NCI-H1105 (cell line): Measurements from ENCODE around the gene PODNL1.

Experiments used
- DNase-seq: peaks from one replicate; lab custom pipeline; 2025; lab: John Stamatoyannopoulos, UW

PODNL1 gene

DNA sequence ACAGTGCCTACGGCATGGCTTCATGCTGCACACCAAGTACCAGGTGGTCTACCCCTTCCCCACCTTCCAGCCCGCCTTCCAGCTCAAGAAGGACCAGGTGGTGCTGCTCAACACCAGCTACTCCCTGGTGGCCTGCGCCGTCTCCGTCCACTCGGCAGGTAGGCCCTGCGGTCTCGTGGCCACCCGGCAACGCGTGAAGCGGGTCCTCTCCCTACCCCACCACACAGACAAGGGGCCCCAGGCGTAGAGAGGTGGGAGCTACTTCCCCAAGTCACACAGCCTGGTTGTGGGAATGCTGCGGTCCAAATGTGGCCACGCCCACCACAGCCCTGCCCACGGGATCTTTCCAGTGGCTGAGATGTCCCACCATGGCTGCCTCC lies 18.1 kb upstream of the PODNL1 start:
- no peak for DNase-seq

DNA sequence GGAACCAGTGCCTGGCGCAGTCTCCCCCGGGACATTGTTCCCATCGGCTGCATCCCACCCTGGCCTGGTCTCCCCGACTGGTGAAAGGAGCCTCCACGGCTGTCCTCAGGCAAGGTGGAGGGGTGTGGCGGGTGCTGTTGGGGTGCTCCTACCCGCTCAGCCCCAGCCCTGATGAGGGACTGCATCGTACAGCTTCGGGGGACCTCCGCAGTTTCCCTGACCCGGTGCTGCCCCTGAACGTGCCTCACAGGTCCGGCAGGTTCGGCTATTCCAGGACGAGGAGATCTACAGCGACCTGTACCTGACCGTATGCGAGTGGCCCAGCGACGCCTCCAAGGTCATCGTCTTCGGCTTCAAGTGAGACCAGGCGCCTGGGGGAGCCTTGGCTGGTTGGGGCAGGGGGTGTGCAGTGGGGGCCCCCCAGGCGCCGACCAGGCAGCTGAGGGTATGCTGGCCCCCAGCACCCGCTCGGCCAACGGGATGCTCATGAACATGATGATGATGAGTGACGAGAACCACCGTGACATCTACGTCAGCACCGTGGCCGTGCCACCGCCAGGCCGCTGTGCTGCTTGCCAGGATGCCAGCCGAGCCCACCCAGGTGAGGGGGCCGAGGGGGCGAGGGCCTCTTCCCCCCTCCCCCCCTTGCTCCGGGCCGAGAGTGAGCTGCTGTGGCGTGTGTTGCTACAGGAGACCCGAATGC lies 17.6 kb upstream of the PODNL1 start:
- DNase-seq, result no peak

DNA sequence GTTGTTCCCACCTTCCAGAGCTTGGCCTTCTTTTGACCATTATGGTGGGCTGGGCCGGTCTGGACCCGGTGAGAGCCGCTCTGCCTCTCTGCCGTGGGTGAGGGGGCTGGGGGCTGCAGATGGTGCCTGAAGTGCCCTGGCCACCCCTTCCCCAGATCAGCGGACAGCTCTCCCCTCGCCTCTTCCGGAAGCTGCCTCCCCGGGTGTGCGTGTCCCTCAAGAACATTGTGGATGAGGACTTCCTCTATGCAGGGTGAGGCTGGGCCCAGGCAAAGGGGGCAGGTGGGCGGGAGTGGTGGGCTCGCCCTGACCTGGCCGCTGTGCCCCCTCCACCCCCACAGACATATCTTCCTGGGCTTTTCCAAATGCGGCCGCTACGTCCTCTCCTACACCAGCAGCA lies 16.0 kb upstream of the PODNL1 start:
- DNase-seq, result no peak

DNA sequence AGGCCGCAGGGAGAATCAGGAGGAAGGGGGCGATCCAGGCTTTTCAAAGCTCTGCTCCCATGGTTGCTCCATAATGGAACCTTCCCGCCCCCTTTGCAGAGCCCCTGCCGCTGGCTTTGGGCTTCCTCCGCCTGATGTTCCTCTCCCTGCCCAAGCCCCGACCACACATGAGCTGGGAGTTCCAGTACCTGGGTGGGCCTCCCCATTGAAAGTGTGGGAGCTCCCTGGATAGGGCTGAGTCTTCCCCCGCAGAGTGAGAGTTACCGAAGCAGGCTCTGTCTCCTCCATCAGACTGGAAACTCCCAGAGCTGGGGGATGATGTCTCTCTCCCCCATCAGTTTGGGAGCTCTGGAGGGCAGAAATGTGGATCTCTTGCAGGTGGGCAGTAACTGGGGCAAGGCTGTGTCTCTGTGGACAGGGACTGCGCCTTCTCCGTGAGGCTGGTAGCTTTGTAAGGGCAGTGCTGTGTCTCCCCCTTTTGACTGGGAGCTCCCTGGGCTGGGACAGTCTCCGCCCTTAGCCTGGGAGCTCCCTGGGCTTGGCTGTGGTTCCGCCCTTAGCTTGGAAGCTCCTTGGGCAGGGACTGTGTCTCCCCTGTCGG lies 14.8 kb upstream of the PODNL1 start:
- no peak for DNase-seq

DNA sequence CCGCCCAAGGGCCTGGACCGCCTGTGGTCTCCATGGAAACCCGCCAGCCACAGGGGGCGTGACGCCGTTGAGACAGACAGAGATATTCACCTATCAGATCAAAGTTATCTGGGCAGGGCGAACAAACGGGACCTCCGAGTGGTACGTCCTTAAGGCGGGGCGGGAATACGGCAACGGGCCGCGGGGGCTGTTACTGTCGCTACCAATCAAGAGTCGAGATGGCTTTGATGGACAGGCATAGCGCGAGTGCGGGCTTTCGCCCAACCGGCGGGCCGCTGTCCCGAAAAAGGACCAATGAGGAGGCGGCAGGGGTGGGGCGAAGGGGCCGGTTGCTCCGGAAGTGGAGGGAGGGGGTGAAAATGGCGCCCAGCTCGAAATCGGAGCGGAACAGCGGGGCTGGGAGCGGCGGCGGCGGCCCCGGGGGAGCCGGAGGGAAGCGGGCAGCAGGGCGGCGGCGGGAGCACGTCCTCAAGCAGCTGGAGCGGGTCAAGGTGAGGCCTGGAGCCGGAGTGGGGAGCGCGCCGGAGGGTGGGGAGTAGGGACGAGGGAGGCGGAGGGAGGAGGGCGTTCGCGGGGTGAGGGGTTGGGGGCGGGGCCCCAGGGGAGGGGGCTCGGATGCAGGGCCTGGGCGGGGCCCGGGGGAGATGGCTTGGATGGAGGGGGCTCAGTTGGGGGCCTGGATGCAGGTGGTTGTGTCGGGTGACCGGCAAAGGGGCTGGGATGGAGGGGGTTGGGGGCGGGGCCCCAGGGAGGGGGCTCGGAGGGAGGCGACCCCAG lies 14.1 kb upstream of the PODNL1 start, which contains the start of gene DCAF15:
DCAF15 (plus strand) TSS at position 356 of the 777 bp plus-strand sequence; CDS start at position 360, 4 bp downstream.
- DNase-seq, result peak; percentile 99

DNA sequence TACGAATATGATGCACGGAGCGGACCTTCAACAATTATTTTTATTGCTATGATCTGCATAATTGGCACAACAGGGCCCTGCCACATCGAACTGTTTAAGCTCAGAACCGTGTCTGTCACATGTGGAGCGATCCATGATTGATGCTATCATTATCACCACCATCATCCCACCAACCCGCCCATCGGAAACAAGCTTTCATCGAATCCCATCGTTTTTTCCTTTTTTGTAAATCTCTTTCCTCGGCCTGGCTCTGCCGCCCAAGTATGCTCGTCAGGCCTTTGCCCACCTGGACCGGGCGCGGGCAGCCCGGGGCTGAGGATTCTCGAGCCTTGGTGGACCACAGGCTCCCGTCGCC lies 13.6 kb upstream of the PODNL1 start:
- no peak for DNase-seq

DNA sequence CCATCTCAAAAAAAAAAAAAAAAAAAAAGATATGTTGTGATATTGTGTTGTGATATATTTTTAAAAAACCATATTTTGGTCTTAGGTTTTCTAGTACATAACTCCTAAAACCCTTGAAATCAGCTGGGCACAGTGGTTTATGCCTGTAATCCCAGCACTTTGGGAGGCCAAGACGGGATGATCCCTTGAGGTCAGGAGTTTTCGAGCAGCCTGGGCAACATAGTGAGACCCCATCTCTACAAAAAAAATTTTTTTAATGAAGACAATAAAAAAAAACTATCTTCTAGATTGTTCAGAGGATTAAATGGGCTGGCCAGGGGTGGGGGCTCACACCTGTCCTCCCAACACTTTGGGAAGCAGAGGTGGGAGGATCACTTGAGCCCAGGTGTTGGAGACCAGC lies 12.8 kb upstream of the PODNL1 start:
- DNase-seq, result no peak

DNA sequence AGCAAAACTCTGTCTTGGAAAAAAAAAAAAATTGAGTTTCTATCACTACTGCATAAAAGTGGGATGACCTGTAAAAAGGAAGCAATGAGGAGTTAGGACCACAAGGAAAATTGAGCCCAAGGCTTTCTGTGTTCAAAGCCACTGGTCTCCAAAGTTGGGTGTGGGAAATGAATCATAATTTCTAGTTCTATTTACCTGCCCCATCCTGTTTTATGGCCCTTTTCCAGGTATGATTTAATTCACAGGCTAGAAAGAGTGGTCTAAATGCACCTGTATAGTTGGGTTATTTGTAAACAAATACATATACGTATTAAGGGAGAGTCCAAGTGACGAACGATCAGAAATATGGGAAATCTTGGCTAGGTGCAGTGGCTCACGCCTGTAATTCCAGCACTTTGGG lies 8.2 kb upstream of the PODNL1 start:
- DNase-seq, result no peak

DNA sequence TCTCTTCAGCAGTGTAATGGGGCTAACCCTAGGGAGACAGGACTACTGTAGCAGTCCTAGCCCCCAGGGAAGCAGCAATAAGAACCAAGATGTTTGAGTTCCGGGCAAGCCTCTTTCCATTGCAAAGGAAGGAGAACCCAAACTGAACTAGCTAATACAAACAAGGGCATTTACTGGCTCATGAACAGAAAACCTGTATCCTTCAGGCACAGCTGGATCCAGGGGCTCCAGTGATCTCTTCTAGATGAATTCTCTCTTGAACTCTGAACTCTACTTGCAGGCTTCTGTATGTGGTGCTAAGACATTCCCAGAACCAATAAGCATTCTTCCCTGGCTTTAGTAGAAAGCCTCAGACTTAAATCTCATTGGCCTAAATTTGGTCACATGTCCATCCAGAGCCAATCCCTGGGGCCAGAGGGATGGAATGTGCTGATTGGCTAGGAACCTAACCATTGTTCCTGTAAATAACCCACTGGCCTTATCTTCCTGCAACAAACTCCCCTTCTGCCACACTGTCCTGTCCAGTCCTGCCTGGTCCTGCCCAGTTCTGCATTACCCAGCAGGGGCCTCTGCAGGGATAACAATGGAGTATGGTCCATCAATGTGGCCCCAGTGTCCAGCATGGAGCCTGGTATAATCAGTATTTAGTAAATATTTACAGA lies 3.9 kb upstream of the PODNL1 start:
- no peak for DNase-seq

DNA sequence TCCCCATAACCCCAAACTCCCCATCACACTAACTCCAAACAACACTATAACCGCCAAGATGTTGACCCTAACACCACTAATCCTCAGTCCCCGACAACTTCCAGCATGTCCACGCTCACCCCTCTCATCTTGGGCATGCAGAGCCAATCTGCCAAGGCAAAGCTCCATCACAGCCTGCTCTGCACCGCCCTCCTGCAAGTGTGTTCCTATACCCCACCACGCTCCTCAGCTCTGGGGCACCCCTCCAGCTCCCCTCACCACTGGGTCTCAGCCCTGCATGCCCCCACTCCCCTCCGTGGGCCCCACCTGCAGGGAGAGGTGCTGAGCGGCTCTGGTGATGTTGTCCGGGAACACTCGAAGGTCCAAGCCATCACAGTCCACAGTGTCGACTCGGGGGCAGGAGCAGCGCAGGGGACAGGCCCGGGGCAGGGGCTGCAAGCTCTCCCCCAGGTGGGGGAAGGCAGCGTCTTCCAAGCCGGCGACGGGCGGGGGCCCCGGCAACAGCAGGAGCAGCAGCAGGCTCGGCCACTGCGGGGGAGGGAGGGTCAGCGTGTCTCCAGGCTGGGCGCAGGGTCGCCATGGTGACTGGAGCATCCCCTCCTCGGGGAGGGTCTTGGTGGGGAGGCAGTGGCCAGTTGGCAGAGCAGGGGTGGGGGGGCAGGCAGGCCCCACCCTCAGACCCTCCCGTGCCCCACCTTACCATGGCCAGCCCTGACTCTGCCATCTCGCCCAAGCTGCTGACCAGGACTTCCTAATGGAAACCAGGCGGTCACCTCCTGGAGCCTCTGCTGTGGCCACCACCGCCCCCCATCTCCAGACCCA lies 527 bp downstream of the PODNL1 start:
- no peak for DNase-seq

DNA sequence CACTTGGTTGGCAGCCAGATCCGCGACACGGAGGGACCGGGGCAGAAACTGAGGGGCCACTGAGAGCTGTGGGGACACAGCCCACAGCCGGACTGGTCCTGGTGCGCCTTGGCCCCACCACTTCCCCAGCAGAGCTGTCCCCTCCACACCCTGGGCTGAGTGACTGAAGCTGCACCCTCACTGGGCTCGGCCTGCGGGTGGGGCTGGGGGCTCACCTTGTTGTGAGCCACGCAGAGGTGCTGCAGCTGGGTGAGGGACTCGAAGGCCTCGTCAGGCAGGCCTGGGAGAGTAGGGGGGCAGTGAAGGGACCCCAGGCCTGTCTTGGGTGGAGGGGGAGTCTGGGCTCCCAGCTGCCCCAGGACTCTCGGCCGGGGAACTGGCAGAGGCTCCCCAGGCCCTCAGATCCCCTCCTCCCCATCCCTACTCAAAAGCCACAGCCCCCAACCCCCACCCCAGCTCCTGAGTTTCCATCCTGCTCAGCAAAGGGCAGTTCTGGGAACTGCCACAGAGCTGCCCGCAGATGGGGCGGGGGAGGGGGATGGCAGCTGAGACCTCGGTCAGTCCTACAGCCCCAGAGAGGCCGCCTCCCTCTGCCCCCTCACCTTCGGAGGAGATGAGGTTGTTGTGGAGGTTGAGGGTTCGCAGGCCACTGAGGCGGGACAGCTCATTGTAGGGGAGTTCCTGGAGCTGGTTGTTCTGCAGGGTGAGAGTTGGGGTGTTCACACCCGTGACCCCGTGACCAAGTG lies 2.3 kb downstream of the PODNL1 start:
- no peak for DNase-seq

DNA sequence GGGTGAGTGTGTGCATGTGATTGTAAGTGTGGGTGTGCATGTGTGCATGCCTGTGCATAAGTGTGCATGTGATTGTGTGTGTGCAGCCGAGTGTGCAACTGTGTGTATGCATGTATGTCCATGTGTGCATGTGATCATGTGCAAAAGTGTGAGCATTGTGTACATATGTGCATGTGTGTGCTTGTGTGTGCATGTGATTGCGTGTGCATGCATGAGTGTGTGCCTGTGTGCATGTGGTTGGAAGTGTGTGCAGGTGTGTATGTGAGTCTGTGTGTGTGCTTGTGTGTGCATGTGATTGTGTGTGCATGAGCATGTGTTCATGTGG lies 3.5 kb downstream of the PODNL1 start:
- DNase-seq, result no peak

DNA sequence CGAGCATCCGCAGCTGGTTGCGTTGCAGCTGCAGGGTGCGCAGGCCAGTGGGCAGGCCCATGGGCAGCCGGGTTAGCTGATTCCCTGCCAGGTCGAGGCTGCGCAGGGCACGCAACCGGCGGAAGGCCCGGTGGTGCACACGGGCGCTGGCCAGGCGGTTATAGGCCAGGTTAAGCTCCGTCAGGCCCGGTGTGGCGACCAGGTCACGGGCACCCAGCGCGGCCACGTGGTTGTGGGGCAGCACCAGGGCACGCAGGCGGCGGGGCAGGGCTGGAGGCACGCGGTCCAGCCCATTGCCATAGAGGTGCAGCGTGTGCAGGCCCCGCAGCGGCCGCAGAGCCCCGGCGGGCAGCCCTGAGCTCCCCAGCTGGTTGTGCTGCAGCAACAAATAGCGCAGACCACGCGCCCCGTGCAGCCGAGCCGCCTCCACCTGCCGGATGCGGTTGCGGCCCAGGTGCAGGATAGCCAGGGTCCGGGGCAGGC lies 5.3 kb downstream of the PODNL1 start:
- DNase-seq, result no peak

DNA sequence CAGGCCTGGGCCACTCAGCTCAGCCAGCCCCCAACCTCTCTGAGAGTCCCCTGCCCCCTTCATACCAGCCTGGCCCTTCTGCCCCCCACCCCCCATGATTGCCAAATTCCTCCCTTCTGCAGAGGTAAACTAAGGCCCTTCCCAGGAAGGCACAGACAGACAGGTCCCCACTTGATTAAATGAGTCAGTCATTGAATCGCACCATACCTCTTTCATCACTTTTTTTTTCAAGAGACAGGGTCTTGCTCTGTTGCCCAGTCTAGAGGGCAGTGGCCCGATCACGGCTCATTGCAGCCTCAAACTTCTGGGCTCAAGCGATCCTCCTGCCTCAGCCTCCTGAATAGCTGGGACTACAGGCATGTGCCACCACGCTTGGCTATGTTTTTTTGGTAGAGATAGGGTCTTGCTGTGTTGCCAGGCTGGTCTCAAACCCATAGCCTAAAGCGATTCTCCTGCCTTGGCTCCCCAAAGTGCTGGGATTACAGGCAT lies 6.0 kb downstream of the PODNL1 start:
- DNase-seq, result no peak

DNA sequence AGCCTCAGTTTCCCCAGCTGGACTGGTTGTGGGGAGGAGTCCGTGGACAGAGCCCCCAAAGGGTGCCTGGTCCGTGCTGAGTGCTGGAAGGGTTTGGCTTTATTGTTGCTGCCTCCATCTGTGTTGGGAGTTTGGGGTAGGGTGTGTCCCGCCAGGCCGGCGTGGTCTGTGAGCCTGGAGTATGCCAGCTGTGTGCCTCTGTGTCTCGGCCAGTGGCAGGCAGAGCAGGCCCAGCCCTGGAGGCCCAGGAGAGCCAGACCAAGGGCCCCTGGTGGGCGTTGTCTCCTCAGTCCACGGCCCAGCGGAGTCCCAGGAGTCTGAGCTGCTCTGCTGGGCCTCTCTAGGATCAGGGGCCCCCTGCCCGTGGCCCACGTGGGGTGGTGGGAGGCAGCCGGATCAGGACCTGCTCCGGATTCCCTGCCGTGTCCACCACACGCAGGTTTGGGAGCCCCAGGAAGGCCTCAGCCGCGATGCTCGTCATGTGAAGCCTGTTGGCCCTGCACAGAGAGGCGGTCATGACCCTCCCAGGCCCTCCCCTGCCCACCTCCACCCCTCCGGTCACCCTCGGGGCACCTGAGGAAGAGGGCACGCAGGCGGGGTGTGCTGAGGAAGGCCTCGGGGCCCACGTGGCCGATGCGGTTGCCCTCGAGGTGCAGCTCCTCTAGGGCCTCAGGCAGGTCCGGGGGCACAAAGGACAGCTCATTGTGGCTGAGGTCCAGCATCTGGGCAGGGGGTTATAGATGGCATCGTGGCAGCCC lies 6.6 kb downstream of the PODNL1 start:
- no peak for DNase-seq

DNA sequence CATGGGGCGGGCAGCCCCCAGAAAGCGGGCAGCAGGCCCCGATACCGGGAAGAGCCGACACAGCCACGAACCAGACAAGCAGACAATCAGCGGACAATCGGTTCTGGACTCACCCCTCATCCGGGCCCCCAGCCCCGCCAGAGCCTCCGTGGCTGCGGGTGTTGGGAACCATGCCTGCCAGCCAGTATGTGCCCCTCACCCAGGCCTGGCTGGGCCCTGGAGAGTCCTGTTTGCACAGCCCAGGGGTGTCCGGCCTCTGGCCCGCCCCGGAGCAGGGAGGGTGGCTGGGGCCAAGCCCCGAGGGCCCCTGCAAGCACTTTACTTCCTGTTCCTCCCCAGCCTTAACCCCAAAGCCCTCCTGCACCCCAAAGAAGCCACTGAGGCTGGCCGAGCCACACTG lies 7.8 kb downstream of the PODNL1 start:
- no peak for DNase-seq

DNA sequence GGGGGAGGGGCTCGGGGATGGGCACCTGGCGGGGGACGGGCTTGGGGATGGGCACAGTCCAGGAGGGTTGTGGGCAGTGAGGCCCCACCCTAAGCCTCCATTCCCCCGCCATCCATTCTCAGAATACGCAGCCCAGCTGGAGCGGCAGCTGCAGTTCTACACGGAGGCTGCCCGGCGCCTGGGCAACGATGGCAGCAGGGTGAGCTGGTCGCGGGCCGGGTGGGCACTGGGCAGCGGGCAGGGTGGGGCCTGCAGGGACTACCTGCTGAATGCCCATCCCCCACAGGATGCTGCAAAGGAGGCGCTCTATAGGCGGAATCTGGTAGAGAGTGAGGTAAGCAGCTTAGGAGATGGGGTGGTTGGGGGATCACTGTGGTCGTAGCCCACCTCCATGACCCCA lies 8.3 kb downstream of the PODNL1 start:
- DNase-seq, result no peak

DNA sequence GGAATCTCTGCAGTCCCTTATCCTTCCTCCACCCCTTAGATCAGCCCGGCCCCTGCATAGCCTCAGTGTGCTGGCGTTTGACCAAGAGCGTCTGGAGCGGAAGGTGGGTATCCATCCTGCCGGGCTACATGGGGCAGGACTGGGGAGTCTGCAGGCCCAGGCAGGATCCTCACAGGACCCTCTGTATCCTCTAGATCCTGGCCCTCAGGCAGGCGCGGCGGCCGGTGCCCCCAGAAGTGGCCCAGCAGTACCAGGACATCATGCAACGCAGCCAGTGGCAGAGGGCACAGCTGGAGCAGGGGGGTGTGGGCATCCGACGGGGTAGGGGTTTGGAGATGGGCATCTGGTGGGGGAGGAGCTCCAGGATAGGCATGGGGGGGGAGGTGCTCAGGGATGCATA lies 8.9 kb downstream of the PODNL1 start:
- DNase-seq, result no peak

DNA sequence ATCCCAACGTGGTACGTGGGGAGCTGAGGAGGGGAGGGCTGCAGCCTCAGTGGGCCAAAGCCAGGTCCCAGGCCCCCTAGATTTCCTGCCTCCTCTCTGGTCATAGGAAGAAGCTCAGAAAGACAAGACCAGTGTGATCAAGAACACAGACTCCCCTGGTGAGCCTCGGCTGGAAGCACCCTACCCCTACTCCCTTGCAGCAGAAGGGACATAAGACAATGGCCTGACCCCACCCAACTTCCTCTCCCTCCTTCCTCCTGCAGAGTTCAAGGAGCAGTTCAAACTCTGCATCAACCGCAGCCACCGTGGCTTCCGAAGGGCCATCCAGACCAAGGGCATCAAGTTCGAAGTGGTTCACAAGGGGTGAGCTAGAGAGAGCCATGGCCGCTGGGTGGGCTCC lies 11.5 kb downstream of the PODNL1 start:
- no peak for DNase-seq

DNA sequence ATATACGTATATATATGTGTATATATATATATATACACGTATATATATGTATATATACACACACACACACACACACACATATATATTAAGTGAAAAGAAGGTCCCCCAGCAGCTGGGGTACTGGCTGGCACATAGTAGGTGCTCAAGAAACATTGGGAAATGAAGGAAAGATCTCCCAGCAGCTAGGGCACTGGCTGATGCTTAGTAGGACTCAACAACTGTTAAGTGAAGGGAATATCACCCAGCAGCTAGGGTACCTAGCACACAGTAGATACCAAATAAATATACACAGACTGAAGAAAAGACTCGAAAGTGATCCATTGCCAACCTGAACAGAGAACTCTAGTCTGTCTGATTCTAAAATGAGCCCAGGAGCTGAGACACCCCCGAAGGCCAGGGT lies 12.2 kb downstream of the PODNL1 start:
- DNase-seq, result no peak
